GM04504 (cell line): ENCODE data around the gene UGT1A7.
"Not testable (repeated sequence)": the region's sequence is repeated elsewhere in the genome, so short reads cannot be mapped to it uniquely, and the experiment has no call there.

Experiments used
- DNase-seq: peaks from one replicate; pipeline ENCODE4 v3.0.0-alpha.2; 2012; ENCODE audit warnings: low read depth

The UGT1A7 gene

GRCh38 chr2:233681521-233682099 lies at the start of gene UGT1A7:
Gene UGT1A7, plus strand, starts transcription at chr2:233681901. Its CDS starts 37 bp downstream, at chr2:233681938.
- DNase-seq = no peak

DNA sequence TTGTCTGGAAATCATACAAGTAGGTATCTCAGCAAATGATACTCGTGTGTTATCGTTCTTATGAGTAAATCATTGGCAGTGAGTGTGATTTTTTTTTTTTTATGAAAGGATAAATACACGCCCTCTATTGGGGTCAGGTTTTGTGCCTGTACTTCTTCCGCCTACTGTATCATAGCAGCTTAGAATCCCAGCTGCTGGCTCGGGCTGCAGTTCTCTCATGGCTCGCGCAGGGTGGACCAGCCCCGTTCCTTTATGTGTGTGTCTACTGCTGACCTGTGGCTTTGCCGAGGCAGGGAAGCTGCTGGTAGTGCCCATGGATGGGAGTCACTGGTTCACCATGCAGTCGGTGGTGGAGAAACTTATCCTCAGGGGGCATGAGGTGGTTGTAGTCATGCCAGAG lies 45.4 kb upstream of the UGT1A7 start, which contains the start of gene UGT1A10:
Gene UGT1A10, plus strand, starts transcription at position 143 of the 400 bp plus-strand sequence. Its CDS starts 75 bp downstream, at position 218.
- DNase-seq = not testable (repeated sequence)

DNA sequence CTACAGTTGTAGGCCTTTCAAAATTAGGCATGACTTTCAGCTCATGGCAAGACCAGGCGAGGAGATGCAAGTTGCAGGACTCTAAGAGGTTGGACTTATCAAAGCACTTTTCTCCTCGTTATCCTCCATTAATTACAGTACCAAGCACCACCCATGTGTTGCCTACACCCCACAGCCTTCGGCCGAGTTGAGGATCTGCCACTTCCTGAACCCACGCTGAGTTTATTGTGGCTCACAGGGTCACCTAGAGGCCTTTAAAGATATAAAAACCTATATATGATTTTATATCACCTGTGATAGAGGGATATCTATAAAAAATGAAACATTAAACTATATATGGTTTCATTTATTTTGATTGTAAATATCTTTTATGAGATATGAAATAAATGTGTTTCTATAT lies 42.9 kb upstream of the UGT1A7 start:
- no peak for DNase-seq

- DNase-seq = no peak
These were observed 41.8 kb upstream of the UGT1A7 start for GRCh38 chr2:233639860-233640259.

GRCh38 chr2:233643128-233643527 lies 38.6 kb upstream of the UGT1A7 start:
- no peak for DNase-seq

GRCh38 chr2:233646033-233646432 lies 35.7 kb upstream of the UGT1A7 start:
- DNase-seq = not testable (repeated sequence)

- no peak for DNase-seq
These were observed 30.7 kb upstream of the UGT1A7 start for GRCh38 chr2:233650981-233651380.

DNA sequence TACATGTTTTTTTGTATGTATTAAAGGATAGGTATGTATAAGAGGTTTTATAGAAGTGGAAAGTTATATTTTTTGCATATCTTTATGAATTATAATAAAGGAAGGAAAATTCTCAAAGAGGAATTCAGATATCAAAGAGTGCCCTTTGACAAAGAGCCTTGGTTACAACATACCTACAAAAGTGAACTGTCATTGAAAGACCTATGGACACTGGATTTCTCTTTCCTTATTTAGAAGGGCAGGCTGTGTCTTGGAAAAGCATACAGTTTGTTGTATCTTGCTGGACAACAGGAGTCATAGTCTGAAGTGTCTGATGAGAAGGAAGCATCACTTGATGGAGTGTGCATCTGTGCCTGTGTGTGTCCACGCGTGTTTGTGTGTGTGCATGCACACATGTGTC lies 30.3 kb upstream of the UGT1A7 start:
- DNase-seq = no peak

- no peak for DNase-seq
These were observed 27.2 kb upstream of the UGT1A7 start for GRCh38 chr2:233654501-233654900.

- no peak for DNase-seq
These were observed 26.7 kb upstream of the UGT1A7 start for GRCh38 chr2:233655043-233655442.

DNA sequence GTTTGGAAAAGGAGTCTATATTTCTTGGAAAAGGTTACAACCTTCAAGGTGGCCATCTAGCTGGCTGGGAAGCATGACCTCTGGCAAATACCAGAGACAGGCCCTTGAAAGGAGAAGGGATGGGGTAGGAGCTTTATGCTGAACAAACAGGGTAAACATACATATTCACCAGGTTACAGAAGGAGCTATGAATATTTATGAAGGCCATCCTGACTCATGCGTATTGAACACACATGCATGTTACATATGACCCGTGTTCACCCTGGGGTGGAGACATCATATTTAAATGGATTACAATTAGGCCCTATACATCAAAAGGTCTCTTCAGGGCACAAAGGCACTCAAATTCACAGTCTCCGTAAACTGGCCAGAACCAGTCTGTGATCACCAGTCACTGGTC lies 25.8 kb upstream of the UGT1A7 start:
- DNase-seq = not testable (repeated sequence)

DNA sequence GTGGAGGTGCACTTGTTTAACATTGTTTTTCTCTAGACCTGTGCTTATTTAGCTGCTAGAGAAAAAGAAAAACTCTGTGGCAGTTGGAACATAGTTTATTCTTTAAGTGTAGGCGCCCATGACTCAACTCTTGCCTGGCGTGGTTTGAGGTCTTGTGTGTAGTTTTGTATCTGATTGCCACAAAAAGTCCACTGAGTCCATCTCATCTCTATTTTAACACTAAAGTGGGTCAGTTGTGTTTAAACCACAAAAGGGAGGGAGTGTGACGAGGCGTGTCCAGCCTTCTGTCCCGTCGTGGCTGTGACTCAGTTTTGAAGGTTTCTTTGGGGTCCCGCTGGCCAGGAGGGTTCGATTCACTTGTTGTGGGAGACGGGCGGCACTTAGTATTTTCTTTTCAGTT lies 25.3 kb upstream of the UGT1A7 start:
- DNase-seq = no peak

DNA sequence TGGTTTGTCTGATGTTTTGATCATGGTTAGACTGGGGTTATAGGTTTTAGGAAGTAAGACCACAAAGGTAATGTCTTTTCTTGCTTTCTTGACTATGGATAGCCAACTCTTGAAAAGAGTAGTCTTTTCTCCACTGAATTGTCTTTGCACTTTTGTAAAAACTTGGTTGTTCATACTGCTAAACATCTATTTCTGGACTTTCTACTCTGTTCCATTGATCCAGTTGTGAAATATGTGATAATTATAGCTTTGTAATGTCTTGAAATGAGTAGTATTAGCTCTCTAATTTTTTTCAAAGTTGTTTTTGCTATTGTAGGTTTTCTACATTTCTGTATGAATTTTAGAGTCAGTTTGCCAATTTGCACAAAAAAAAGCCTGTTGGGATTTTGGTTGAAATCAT lies 23.1 kb upstream of the UGT1A7 start:
- DNase-seq = no peak

DNA sequence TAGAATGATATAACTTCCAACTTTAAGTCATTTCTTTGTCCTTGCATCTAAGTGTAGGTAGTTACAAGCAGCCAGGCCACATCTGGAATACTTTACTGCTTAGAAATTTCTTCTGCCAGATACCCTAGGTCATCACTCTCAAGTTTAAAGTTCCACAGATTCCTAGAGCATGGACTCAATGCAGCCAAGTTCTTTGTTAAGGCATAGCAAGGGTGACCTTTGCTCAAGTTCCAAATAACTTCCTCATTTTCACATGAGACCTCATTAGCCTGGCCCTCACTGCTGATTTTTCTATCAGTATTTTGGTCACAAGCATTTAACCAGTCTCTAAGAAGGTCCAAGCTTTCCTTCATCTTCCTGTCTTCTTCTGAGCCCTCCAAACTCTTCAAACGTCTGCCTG lies 17.8 kb upstream of the UGT1A7 start:
- no peak for DNase-seq

- DNase-seq = no peak
These were observed 13.0 kb upstream of the UGT1A7 start for GRCh38 chr2:233668605-233669260.

DNA sequence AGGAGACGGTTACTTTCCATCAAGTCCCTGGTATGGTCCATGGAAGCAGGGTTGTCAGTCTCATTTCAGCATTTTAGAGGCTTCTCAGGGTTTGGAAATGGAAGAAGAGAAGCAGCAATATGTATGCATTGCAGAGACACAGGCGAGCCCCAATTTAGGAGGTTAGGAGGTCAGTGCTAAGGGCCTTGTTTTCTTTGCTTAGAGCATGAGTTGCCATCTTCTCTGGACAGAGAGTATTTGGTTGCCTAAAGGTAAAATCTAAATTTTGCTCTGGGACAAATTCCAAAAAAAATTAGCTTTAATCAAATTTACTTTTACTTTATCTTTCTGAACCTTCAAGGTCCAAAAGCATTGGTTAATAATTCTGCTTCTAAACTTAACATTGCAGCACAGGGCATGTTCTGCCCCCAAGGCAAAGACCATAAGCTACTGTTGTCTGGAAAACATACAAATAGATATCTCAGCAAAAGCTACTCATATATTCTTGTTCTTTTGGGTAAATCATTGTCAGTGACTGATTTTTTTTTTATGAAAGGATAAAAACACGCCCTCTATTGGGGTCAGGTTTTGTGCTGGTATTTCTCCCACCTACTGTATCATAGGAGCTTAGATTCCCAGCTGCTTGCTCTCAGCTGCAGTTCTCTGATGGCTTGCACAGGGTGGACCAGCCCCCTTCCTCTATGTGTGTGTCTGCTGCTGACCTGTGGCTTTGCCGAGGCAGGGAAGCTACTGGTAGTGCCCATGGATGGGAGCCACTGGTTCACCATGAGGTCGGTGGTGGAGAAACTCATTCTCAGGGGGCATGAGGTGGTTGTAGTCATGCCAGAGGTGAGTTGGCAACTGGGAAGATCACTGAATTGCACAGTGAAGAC lies 10.2 kb upstream of the UGT1A7 start, which contains the start of gene UGT1A9:
Gene UGT1A9, plus strand, starts transcription at position 609 of the 872 bp plus-strand sequence. Its CDS starts 37 bp downstream, at position 646.
- DNase-seq = no peak

GRCh38 chr2:233672886-233673285 lies 8.8 kb upstream of the UGT1A7 start:
- DNase-seq = no peak

GRCh38 chr2:233673896-233674295 lies 7.8 kb upstream of the UGT1A7 start:
- no peak for DNase-seq

GRCh38 chr2:233674314-233674713 lies 7.4 kb upstream of the UGT1A7 start:
- no peak for DNase-seq

DNA sequence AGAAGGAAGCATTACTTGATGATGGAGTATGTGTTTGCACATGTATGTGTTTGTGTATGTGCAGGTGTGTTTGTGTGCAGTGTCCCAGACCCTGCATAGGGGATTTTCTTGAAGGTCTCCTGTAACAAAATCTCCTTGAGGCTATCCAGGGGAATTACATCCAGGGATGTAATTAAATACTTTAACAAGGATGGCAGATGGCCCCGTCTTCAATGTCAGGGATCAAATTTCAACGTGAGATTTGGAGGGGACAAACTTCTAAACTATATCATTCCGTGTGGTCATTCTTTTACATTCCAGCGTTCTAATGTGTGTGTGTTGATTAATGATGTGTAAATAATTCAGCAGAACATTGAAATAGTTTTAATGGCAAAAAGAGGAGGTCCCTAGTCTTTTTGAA lies 6.7 kb upstream of the UGT1A7 start:
- DNase-seq = no peak

GRCh38 chr2:233676046-233676445 lies 5.7 kb upstream of the UGT1A7 start:
- no peak for DNase-seq

GRCh38 chr2:233679196-233679595 lies 2.5 kb upstream of the UGT1A7 start:
- no peak for DNase-seq
